GM19324 (cell line): ENCODE results near the gene PLEKHG4B.
"Not testable (repeated sequence)": the region's sequence is repeated elsewhere in the genome, so short reads cannot be mapped to it uniquely, and the experiment has no call there.

Experiments used
- ATAC-seq: cut with Tn5 transposase; IDR thresholded peaks from one replicate; pipeline ENCODE4 v1.9.1; 2021; ENCODE audit warnings: mild to moderate bottlenecking, moderate library complexity; ENCODE audit not compliant: unreplicated experiment, low FRiP score

The PLEKHG4B gene

GRCh38 chr5:154826-155225 is 62.9 kb downstream of the PLEKHG4B start:
- ATAC-seq: no peak

DNA sequence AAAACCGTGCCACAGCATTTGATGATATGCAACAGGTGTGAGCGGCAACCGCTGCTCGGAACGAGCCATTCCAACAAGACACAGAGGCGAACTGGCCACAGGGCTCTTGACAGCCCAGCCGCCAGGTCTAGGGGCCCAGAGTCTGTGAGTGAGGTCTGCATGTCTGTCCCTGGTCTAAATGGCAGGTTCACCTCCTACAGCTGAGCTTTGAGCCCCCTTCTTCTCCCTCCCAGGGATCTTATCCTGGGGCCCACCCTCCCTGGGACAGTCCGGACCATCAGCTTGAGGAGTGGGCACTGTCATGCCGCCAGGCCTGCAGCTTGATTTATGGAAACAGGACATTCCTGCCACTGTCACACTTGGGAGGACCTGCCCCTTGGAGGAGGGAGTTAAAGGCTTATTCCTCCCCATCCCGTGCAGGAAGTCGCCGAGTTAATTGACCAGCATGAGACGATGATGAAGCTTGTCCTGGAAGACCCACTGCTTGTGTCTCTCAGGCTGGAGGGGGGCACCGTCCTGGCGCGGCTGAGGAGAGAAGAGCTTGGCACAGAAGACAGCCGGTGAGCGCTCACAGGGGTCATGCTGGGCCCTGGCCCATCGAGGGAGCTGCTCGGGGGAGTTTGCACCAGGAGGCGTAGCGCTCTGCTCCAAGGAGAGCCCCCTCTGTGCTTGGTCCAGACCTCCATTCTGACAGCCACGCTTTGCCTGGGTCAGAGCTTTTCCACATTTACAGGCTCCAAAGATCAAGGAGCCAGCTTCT is 63.9 kb downstream of the PLEKHG4B start:
- ATAC-seq: no peak

DNA sequence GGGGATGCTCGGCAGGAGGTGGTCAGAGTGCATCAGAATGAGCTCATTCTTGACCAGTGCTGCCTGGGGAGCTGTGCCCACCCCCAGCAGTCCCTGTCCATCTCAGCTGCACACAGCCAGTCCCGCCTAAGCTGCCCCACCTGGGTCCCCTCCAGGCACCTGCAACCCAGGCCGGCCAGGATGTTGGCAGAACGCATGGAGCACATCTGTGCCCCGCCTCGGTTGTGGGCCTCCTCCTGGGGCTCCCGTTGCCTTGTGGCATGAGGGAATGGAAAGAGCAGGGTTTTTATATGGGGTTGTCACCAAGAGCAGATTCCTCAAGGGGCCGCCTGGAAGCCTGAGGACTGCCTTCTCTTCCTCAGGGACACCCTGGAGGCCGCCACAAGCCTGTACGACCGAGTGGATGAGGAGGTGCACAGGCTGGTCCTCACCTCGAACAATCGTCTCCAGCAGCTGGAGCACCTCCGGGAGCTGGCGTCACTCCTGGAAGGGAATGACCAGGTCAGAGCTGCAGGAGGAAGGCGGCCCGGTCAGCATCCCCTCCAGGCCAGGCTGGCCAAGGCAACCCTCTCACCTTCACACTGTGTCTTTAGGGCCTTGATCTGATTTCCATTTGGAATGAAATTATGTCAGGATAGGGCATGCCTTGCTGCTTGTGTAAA is 64.6 kb downstream of the PLEKHG4B start:
- ATAC-seq: no peak

GRCh38 chr5:157126-157715 is 65.3 kb downstream of the PLEKHG4B start:
- no peak for ATAC-seq

DNA sequence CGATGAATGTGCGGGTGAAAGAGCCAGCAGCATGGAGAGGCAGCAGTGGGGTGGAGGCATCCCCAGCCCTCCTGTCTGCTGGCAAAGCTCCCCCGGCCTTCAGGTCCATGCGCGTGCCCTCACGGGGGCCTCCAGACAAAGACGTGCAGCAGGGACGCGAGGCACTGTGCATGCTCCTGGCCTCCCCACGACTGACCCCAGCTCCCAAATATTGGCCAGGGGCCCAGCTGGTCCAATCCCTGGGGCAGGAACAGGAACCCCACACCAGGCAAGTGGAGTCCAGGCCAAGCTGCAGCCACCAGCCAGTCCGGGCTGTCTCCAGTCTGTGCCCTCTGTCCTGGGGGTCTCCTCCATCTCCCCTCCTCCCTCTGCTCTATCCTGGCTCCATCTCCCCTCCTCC is 65.8 kb downstream of the PLEKHG4B start:
- ATAC-seq: no peak

DNA sequence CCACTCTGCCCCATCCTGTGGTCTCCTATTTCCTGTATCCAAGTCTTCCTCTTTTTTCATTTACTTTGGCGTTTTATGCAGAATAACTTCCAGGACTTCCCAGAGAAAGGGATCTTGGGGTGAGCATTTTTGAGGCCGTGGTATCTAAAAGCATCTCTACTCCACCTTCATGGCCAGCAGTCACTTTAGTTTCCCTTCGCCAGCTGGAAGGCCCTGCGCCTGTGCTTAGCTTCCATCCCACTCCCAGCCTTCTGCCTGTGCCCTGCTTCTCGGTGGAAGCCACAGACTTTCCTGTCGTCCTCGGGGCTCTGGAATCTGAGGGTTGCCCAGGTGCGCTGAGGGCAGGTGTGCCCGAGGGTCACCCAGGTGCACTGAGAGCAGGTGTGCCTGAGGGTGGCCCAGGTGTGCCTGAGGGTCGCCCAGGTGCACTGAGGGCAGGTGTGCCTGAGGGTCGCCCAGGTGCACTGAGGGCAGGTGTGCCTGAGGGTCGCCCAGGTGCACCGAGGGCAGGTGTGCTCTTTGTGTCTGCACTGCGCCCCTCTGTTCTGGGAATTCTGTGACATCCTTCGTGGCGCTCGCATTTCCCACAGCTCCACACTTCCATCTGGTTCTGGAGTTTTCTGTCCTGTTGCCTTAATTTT is 67.0 kb downstream of the PLEKHG4B start:
- no peak for ATAC-seq

DNA sequence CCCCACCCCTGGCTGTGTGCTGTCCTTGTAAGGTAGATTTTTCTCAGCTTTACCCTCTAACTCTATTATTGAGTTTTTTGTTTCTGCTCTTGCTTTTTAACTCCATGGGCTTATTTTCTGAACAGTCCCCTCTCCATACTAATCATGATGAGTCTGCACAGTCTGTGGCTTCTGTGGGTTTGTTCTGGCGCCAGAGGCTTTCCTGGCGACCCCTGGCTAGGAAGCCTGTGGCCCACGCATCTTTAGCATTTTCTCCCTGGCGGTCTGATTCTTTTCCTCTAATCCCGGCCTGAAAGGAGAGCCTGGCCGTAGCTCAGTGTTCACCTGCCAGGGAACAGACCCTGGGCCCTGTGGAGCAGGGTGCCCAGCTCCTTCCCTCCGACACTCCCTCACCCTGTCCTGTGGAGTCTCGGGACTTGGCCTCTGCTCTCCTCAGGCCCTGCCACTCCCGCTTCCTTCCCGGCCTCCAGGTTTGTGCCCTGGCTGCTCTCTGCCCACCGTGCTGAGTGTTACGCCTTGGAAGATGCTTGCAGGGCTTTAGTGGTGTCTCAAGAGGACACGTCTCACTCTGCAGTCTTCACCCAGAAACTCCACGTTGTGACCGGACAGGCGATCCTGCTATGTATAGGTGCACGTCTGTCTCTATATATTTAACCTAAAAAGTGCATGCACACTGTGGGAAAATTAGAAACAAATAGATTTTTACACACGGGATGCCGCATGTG is 67.6 kb downstream of the PLEKHG4B start:
- ATAC-seq: no peak

DNA sequence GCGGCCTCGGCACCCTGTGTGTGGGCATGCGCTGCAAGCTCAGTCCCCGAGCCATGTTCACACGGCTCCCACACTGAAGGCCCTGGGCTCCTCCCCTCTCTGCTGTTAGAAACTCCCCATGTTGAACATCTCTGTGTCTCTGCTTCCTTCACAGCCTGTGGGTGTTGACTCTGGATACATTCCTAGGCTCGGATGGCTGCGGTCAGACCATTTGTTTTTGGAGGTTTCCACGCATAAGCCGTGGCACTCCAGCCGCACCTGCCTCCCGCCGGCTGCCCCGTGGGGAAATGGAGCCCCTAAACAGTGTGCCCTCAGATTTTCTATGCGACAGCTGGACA is 68.2 kb downstream of the PLEKHG4B start:
- ATAC-seq: no peak

DNA sequence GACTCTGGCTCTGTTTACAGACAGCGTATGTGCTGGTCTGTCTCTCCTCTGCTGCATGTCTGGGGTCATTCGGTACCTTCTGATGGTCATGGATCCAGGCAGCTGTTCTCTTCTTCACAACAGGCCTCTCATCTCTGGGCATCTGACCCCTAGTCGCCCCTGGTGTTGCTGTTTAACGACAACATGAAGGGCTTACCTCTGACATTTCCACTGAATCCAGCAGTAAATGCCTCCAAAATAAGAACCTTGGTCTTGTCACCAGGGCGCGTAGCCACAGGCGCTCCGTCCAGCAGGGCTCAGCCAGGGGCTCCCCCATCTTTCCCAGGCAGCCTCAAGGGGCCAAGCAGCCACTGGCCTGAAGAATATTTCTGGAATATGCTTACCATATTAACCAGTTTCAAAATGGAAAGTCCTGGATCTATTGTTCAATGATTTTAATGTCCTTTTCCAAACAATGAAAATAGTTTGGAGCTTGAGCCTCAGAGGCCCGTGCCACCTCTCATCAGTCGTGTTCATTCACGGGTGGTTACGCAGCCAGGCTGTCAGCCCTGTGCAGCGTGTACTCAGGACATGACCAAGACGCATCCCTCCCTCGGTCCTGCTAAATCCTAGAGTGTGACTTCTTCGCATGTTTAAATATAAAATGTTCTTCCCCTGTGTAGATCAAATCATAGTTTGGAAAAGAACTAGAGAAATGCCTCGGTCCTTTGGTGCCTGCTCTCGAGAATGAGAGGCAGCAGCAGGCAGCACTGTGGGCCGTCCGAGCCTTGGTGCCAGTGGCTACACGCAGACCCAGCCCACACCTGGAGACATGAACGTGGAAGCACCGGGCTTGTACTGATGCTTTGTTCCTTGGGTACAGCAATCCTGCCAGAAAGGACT is 69.2 kb downstream of the PLEKHG4B start:
- ATAC-seq: no peak

DNA sequence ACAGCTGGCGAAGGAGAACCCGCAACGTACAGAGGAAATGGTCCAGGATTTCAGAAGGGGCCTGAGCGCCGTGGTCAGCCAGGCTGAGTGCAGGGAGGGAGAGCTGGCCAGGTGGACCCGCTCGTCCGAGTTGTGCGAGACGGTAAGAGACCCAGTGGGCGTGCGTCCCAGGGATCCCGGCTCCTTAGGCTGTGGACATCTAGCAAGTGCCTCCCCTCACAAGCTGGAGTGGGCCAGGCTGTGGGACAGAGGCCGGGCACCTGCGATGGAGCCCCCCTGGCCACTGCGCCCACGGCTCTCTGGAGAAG is 69.8 kb downstream of the PLEKHG4B start:
- no peak for ATAC-seq

- ATAC-seq: no peak
Observed at GRCh38 chr5:162190-162564, 70.2 kb downstream of the PLEKHG4B start.

GRCh38 chr5:162565-163337 is 70.8 kb downstream of the PLEKHG4B start:
- ATAC-seq: no peak

GRCh38 chr5:163338-163620 is 71.3 kb downstream of the PLEKHG4B start:
- no peak for ATAC-seq

GRCh38 chr5:163841-164240 is 71.9 kb downstream of the PLEKHG4B start:
- no peak for ATAC-seq

DNA sequence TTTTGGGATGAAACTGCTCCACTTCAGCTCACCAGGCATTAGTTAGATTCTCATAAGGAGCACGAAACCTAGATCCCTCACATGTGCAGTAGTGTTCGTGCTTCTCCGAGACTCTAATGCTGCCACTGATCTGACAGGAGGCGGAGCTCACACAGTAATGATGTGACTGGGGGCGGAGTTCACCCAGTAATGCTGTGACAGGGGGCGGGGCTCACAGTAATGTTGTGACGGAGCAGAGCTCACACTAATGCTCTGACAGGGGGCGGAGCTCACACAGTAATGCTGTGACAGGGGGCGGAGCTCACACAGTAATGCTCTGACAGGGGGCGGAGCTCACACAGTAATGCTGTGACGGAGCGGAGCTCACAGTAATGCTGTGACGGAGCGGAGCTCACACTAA is 72.3 kb downstream of the PLEKHG4B start:
- no peak for ATAC-seq

DNA sequence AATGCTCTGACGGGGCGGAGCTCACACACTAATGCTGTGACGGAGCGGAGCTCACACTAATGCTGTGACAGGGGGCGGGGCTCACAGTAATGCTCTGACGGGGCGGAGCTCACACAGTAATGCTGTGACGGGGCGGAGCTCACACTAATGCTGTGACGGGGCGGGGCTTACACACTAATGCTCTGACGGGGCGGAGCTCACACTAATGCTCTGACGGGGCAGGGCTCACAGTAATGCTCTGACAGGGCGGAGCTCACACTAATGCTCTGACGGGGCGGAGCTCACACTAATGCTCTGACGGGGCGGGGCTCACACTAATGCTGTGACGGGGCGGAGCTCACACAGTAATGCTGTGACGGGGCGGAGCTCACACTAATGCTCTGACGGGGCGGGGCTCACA is 72.8 kb downstream of the PLEKHG4B start:
- not testable (repeated sequence) for ATAC-seq

GRCh38 chr5:166441-167372 is 74.7 kb downstream of the PLEKHG4B start:
- no peak for ATAC-seq

- ATAC-seq: no peak
Observed at GRCh38 chr5:167511-167910, 75.5 kb downstream of the PLEKHG4B start.
